PC-9 (cell line): Measurements from ENCODE around the gene TXNDC12.

Experiments used
- EZH2 ChIP-seq: fragments of 200-600 bp; sonication (generic); IDR thresholded peaks from 2 replicates; pipeline ENCODE4 v1.8.0; 2017; ENCODE audit warnings: antibody characterized with exemption, low read depth
- TF ChIP-seq, protein P1 (sequence below): fragments of 200-600 bp; sonication (generic); conservative IDR thresholded peaks from 2 replicates; pipeline ENCODE4 v1.6.1; 2017; ENCODE audit warnings: mixed run types, antibody characterized with exemption, mild to moderate bottlenecking, moderate library complexity

DNA sequence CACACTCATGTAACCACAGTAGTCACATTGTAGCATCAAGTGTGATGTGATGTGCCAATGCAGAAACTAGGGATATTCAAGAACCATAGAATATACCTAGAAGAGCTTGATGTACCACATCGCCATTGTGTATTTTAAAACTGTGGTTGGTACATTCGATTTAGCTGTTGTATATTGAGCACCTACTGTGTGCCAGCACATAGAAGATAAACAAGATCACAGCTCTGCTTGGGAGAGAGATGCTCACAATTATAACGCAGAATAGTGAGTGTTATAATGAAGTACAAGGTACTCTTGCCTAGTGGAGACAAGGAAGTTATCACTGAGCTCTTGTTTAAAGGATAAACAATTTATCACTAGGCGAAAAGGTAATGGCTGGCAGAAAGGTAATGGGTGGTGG, 5.8 kb upstream of the TXNDC12 start:
- TF ChIP-seq, protein P1, sequence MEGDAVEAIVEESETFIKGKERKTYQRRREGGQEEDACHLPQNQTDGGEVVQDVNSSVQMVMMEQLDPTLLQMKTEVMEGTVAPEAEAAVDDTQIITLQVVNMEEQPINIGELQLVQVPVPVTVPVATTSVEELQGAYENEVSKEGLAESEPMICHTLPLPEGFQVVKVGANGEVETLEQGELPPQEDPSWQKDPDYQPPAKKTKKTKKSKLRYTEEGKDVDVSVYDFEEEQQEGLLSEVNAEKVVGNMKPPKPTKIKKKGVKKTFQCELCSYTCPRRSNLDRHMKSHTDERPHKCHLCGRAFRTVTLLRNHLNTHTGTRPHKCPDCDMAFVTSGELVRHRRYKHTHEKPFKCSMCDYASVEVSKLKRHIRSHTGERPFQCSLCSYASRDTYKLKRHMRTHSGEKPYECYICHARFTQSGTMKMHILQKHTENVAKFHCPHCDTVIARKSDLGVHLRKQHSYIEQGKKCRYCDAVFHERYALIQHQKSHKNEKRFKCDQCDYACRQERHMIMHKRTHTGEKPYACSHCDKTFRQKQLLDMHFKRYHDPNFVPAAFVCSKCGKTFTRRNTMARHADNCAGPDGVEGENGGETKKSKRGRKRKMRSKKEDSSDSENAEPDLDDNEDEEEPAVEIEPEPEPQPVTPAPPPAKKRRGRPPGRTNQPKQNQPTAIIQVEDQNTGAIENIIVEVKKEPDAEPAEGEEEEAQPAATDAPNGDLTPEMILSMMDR = no peak
- TF ChIP-seq EZH2 = no peak
